C4-2B (cell line): ENCODE measurements around the gene XPNPEP2.

Experiments used
- H3K27ac ChIP-seq: fragments of 450-650 bp; 2 replicates; pipeline ENCODE4 v1.5.1; 2017
- CTCF ChIP-seq: fragments of 450-650 bp; conservative IDR thresholded peaks from 2 replicates; pipeline ENCODE4 v1.5.1; 2017; ENCODE audit warnings: mild to moderate bottlenecking
- ZFX ChIP-seq: fragments of 450-650 bp; IDR thresholded peaks from 2 replicates; pipeline ENCODE4 v1.6.1; 2017

XPNPEP2 gene

GRCh38 chrX:129771266-129771995, 32.7 kb downstream of the XPNPEP2 start:
- H3K27ac ChIP-seq, result no peak overlapping the region
- no peak for TF ChIP-seq ZFX
- no peak for TF ChIP-seq CTCF

GRCh38 chrX:129772796-129773431, 34.1 kb downstream of the XPNPEP2 start:
- H3K27ac ChIP-seq, result no peak overlapping the region
- TF ChIP-seq ZFX, result no peak
- no peak for TF ChIP-seq CTCF

- TF ChIP-seq ZFX (no peak), CTCF (no peak)
- no peak overlapping the region for H3K27ac ChIP-seq
Measured at GRCh38 chrX:129773649-129774458, 35.1 kb downstream of the XPNPEP2 start.

- TF ChIP-seq ZFX (no peak), CTCF (no peak)
- H3K27ac ChIP-seq, result peak overlapping the region; percentile 60
Measured at GRCh38 chrX:129777218-129778030, 38.6 kb downstream of the XPNPEP2 start.

GRCh38 chrX:129779086-129779672, 40.4 kb downstream of the XPNPEP2 start:
- TF ChIP-seq ZFX (no peak), CTCF (no peak)
- no peak overlapping the region for H3K27ac ChIP-seq

- TF ChIP-seq CTCF, result no peak
- no peak for TF ChIP-seq ZFX
- no peak within 1 kb of the TSS for H3K27ac ChIP-seq
Measured at GRCh38 chrX:129779747-129780146, 41.0 kb downstream of the XPNPEP2 start, which contains the start of gene SASH3. TSS of gene SASH3 (plus strand) at chrX:129779949. CDS start at chrX:129780098, 149 bp downstream.
